CD4-positive, CD25-positive, alpha-beta regulatory T cell (primary cell): Measurements from ENCODE around the gene SPCS3. TPM values are rescaled to one million over a fixed set of nuclear protein-coding genes. Genes with fewer than 3 reads are reported as not detected.
"Not testable (repeated sequence)": the region's sequence is repeated elsewhere in the genome, so short reads cannot be mapped to it uniquely, and the experiment has no call there.

Experiments
- ATAC-seq, 2 donors: fragments of 150-1000 bp; cut with Tn5 transposase; one replicate each; pipeline ENCODE4 v1.10.0; 2021; ENCODE audit warnings: low read depth in 2 of 2, moderate number of reproducible peaks in 2 of 2, moderate library complexity in 1 of 2
- DNase-seq, 3 donors: peaks; one replicate each; pipeline versions ENCODE4 v3.0.0 to v3.0.0-alpha.2; 2012 to 2022; ENCODE audit warnings: mixed read lengths in 1 of 3
- H3K27ac ChIP-seq: one replicate; pipeline ENCODE4 v1.7.0; 2013; ENCODE audit warnings: mild to moderate bottlenecking, low read length; ENCODE audit not compliant: insufficient read depth, poor library complexity, severe bottlenecking
- H3K27me3 ChIP-seq: one replicate; pipeline ENCODE4 v1.7.0; 2013; ENCODE audit warnings: low read length; ENCODE audit not compliant: control insufficient read depth, insufficient read depth
- H3K36me3 ChIP-seq: one replicate; pipeline ENCODE4 v1.7.0; 2013; ENCODE audit warnings: mild to moderate bottlenecking, low read length, moderate library complexity; ENCODE audit not compliant: control insufficient read depth, insufficient read depth
- H3K4me1 ChIP-seq: 2 replicates; pipeline ENCODE4 v1.7.0; 2013; ENCODE audit warnings: mild to moderate bottlenecking, low read length; ENCODE audit not compliant: insufficient read depth, control insufficient read depth, poor library complexity, severe bottlenecking
- H3K4me3 ChIP-seq: one replicate; pipeline ENCODE4 v1.7.0; 2013; ENCODE audit warnings: low read depth, mild to moderate bottlenecking, low read length, moderate library complexity
- H3K9me3 ChIP-seq, 2 experiments: 1 replicate in 1 of 2; 2 replicates in 1 of 2; pipeline ENCODE4 v1.7.0; 2013; ENCODE audit warnings: low read length in 2 of 2, mild to moderate bottlenecking in 1 of 2, moderate library complexity in 1 of 2; ENCODE audit not compliant: control insufficient read depth in 2 of 2
- H3K27ac Mint-ChIP-seq, 3 donors: one replicate each; pipeline ENCODE4 v1.8.0; 2020 to 2022; ENCODE audit warnings: mild to moderate bottlenecking in 3 of 3, mixed read lengths in 3 of 3, moderate library complexity in 2 of 3
- H3K27me3 Mint-ChIP-seq: one replicate; pipeline ENCODE4 v1.8.0; 2022; ENCODE audit warnings: mild to moderate bottlenecking, mixed read lengths
- H3K36me3 Mint-ChIP-seq: one replicate; pipeline ENCODE4 v1.8.0; 2020; ENCODE audit warnings: mixed read lengths
- H3K4me1 Mint-ChIP-seq, 4 donors: one replicate each; pipeline ENCODE4 v1.8.0; 2020 to 2022; ENCODE audit warnings: mixed read lengths in 4 of 4, mild to moderate bottlenecking in 1 of 4
- H3K4me3 Mint-ChIP-seq, 4 donors: one replicate each; pipeline ENCODE4 v1.8.0; 2020 to 2022; ENCODE audit warnings: mild to moderate bottlenecking in 4 of 4, mixed read lengths in 4 of 4, moderate library complexity in 3 of 4
- H3K9me3 Mint-ChIP-seq, 7 donors: one replicate each; pipeline ENCODE4 v1.8.0; 2020 to 2022; ENCODE audit warnings: mixed read lengths in 7 of 7, mild to moderate bottlenecking in 3 of 7, moderate library complexity in 2 of 7
- polyA plus RNA-seq, 4 donors: library from polyadenylated mRNA; unstranded; fragments of 300-500 nt; fragmentation: Illumina TruSeq; gene quantifications; one replicate each; pipeline ENCODE4 v1.2.3, GENCODE V29; 2021
- total RNA-seq: library from RNA; stranded (reverse); gene quantifications from one replicate; pipeline ENCODE4 v1.2.3, GENCODE V29; 2022

Gene SPCS3
- total and polyA plus RNA-seq, 5 donors from 2014 or later, result 42.9 to 125 (median 51.7) TPM

GRCh38 chr4:176320340-176320975, 692 bp downstream of the SPCS3 start:
- peak overlapping the region; percentile 99 for H3K4me3 ChIP-seq
- H3K36me3 ChIP-seq, result peaks cover 4% of the 10 kb centered on the region
- peaks cover 55% of the 10 kb centered on the region for H3K4me1 ChIP-seq
- Mint-ChIP-seq H3K4me3 (peak overlapping the region; percentile 90 to 95 (median 95)), H3K36me3 (peaks cover 7% of the 10 kb centered on the region), H3K27me3 (peaks cover 5% of the 10 kb centered on the region), H3K27ac (peak overlapping the region; percentile 91 to 96 (median 95)), H3K4me1 (peaks cover 42 to 60% (median 52%) of the 10 kb centered on the region in 4 donors), H3K9me3 (no peaks in the 10 kb centered on the region)
- ATAC-seq (peak; percentile 73 to 77), DNase-seq (peak; percentile 82 to 93 (median 85))
- H3K9me3 ChIP-seq, result no peaks in the 10 kb centered on the region
- no peaks in the 10 kb centered on the region for H3K27me3 ChIP-seq
- H3K27ac ChIP-seq, result peak overlapping the region; percentile 86

GRCh38 chr4:176320976-176321361, 1.2 kb downstream of the SPCS3 start:
- H3K9me3 ChIP-seq, result no peaks in the 10 kb centered on the region
- Mint-ChIP-seq H3K27ac (peak overlapping the region; percentile 91 to 96 (median 95)), H3K27me3 (peaks cover 5% of the 10 kb centered on the region), H3K36me3 (peaks cover 6% of the 10 kb centered on the region), H3K9me3 (no peaks in the 10 kb centered on the region), H3K4me3 (peak overlapping the region; percentile 90 to 95 (median 95)), H3K4me1 (peaks cover 42 to 60% (median 52%) of the 10 kb centered on the region in 4 donors)
- H3K27me3 ChIP-seq, result no peaks in the 10 kb centered on the region
- H3K36me3 ChIP-seq, result peaks cover 4% of the 10 kb centered on the region
- DNase-seq (no peak), ATAC-seq (no peak)
- H3K4me1 ChIP-seq, result peaks cover 55% of the 10 kb centered on the region
- H3K4me3 ChIP-seq, result peak overlapping the region; percentile 99
- peak overlapping the region; percentile 86 for H3K27ac ChIP-seq

- H3K27me3 ChIP-seq, result no peaks in the 10 kb centered on the region
- ATAC-seq, result no peak
- Mint-ChIP-seq H3K4me3 (peak overlapping the region; percentile 90 to 95 (median 95)), H3K27me3 (peaks cover 5% of the 10 kb centered on the region), H3K4me1 (peaks cover 43 to 66% (median 54%) of the 10 kb centered on the region in 4 donors), H3K36me3 (peaks cover 3% of the 10 kb centered on the region), H3K9me3 (no peaks in the 10 kb centered on the region), H3K27ac (peak overlapping the region in 2 of 3 donors; percentile 91 to 96)
- peak overlapping the region; percentile 86 for H3K27ac ChIP-seq
- peaks cover 4% of the 10 kb centered on the region for H3K36me3 ChIP-seq
- peaks cover 55% of the 10 kb centered on the region for H3K4me1 ChIP-seq
- no peak for DNase-seq
- peak overlapping the region; percentile 99 for H3K4me3 ChIP-seq
- H3K9me3 ChIP-seq, result no peaks in the 10 kb centered on the region
Measured at GRCh38 chr4:176321589-176321988, 1.8 kb downstream of the SPCS3 start.

- no peaks in the 10 kb centered on the region for H3K27me3 ChIP-seq
- no peak for ATAC-seq
- Mint-ChIP-seq H3K4me3 (peak overlapping the region; percentile 17 to 95 (median 63)), H3K4me1 (peaks cover 43 to 70% (median 62%) of the 10 kb centered on the region in 4 donors), H3K27ac (peak overlapping the region in 2 of 3 donors; percentile 9 to 20), H3K27me3 (peaks cover 5% of the 10 kb centered on the region), H3K9me3 (no peaks in the 10 kb centered on the region), H3K36me3 (peaks cover 3% of the 10 kb centered on the region)
- no peaks in the 10 kb centered on the region for H3K9me3 ChIP-seq
- peaks cover 60% of the 10 kb centered on the region for H3K4me1 ChIP-seq
- H3K27ac ChIP-seq, result no peak overlapping the region
- no peak for DNase-seq
- peaks cover 23% of the 10 kb centered on the region for H3K36me3 ChIP-seq
- peak overlapping the region; percentile 99 for H3K4me3 ChIP-seq
Measured at GRCh38 chr4:176323511-176324160, 3.9 kb downstream of the SPCS3 start.

- H3K9me3 ChIP-seq, H3K27ac ChIP-seq, H3K36me3 Mint-ChIP-seq, DNase-seq, H3K27ac Mint-ChIP-seq, H3K27me3 ChIP-seq, H3K9me3 Mint-ChIP-seq, ATAC-seq, H3K27me3 Mint-ChIP-seq: not testable (repeated sequence)
- Mint-ChIP-seq H3K4me1 (peaks cover 42 to 63% (median 53%) of the 10 kb centered on the region in 4 donors), H3K4me3 (peak overlapping the region; percentile 50 to 72 (median 55))
- peaks cover 35% of the 10 kb centered on the region for H3K36me3 ChIP-seq
- peaks cover 52% of the 10 kb centered on the region for H3K4me1 ChIP-seq
- H3K4me3 ChIP-seq, result peak overlapping the region; percentile 21
Measured at GRCh38 chr4:176324876-176325275, 5.1 kb downstream of the SPCS3 start.

- no peaks in the 10 kb centered on the region for H3K9me3 Mint-ChIP-seq
- Histone ChIP-seq H3K4me1 (no peaks in the 10 kb centered on the region), H3K27ac (no peak overlapping the region), H3K4me3 (no peak overlapping the region), H3K36me3 (peaks cover 41% of the 10 kb centered on the region), H3K9me3 (no peaks in the 10 kb centered on the region), H3K27me3 (no peaks in the 10 kb centered on the region)
- no peak for DNase-seq
- ATAC-seq, result no peak
- no peak overlapping the region for H3K4me3 Mint-ChIP-seq
- H3K36me3 Mint-ChIP-seq, result peaks cover 12% of the 10 kb centered on the region
- H3K4me1 Mint-ChIP-seq, result peaks cover 17 to 38% (median 29%) of the 10 kb centered on the region in 4 donors
- H3K27me3 Mint-ChIP-seq, result no peaks in the 10 kb centered on the region
- H3K27ac Mint-ChIP-seq, result peak overlapping the region in 1 of 3 donors; percentile 53
Measured at GRCh38 chr4:176333076-176333475, 13.3 kb downstream of the SPCS3 start.

GRCh38 chr4:176334066-176334465, 14.3 kb downstream of the SPCS3 start:
- Histone ChIP-seq H3K36me3 (peaks cover 32% of the 10 kb centered on the region), H3K4me1 (no peaks in the 10 kb centered on the region), H3K27me3 (no peaks in the 10 kb centered on the region), H3K4me3 (no peak overlapping the region), H3K9me3 (no peaks in the 10 kb centered on the region), H3K27ac (no peak overlapping the region)
- DNase-seq (no peak), ATAC-seq (no peak)
- Mint-ChIP-seq H3K4me1 (peaks cover 17 to 34% (median 29%) of the 10 kb centered on the region in 4 donors), H3K4me3 (no peak overlapping the region), H3K27ac (no peak overlapping the region), H3K27me3 (no peaks in the 10 kb centered on the region), H3K36me3 (peaks cover 12% of the 10 kb centered on the region), H3K9me3 (no peaks in the 10 kb centered on the region)
